Vagina (tissue), 2 donors: ENCODE measurements around the gene ADK.

Source experiments
- POLR2A ChIP-seq, 2 donors: fragments of 450-650 bp; IDR thresholded peaks; one replicate each; pipeline ENCODE4 v1.6.1; 2017; ENCODE audit warnings: antibody characterized with exemption in 2 of 2, mild to moderate bottlenecking in 2 of 2, moderate library complexity in 2 of 2
- TF ChIP-seq, protein P1 (sequence below), 3 experiments: fragments of 450-650 bp in 2 of 3; fragments of 200-600 bp in 1 of 3; sonication (generic) in 1 of 3; IDR thresholded peaks; one replicate each; pipeline ENCODE4 v1.5.1; 2017 to 2019; ENCODE audit warnings: antibody characterized with exemption in 3 of 3, mild to moderate bottlenecking in 2 of 3, moderate library complexity in 2 of 3

DNA sequence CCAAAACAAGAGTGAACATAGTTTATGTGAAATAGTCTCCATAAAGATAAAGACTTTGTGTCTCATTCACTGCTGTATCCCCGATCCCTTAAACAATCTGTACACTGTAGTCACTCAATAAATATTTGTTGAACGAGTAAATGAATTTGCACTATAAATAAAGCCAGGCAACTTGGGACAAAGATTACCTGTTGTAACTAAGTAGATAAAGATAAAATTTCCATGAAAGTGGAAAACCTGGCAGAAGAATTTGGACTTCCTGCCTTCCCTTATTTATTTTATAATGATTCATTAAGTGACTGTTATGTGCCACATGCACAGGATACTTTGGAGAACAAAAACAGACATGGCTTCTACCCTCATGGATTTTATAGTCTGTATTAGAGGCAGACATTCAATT is 397.7 kb downstream of the ADK start:
- TF ChIP-seq, protein P1, sequence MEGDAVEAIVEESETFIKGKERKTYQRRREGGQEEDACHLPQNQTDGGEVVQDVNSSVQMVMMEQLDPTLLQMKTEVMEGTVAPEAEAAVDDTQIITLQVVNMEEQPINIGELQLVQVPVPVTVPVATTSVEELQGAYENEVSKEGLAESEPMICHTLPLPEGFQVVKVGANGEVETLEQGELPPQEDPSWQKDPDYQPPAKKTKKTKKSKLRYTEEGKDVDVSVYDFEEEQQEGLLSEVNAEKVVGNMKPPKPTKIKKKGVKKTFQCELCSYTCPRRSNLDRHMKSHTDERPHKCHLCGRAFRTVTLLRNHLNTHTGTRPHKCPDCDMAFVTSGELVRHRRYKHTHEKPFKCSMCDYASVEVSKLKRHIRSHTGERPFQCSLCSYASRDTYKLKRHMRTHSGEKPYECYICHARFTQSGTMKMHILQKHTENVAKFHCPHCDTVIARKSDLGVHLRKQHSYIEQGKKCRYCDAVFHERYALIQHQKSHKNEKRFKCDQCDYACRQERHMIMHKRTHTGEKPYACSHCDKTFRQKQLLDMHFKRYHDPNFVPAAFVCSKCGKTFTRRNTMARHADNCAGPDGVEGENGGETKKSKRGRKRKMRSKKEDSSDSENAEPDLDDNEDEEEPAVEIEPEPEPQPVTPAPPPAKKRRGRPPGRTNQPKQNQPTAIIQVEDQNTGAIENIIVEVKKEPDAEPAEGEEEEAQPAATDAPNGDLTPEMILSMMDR (IDR thresholded peaks at IDR 0.05): no peak
- TF ChIP-seq POLR2A (IDR thresholded peaks at IDR 0.05): no peak
